Hypothalamus (tissue), 51 donors: ENCODE data around the gene GTF3C5.
A peak's percentile ranks its signal among the peaks of the same experiment; 100 is the strongest.
"Not testable (repeated sequence)": the region's sequence is repeated elsewhere in the genome, so short reads cannot be mapped to it uniquely, and the experiment has no call there.

Source experiments
- DNase-seq, 51 donors: peaks; one replicate each; lab custom pipeline; 2025; lab: John Stamatoyannopoulos, UW

The GTF3C5 gene

GRCh38 chr9:133086894-133087293 lies 56.1 kb downstream of the GTF3C5 start:
- no peak for DNase-seq

- no peak for DNase-seq
Observed at GRCh38 chr9:133087429-133088145, 56.8 kb downstream of the GTF3C5 start.

- no peak for DNase-seq
Observed at GRCh38 chr9:133088146-133088750, 57.5 kb downstream of the GTF3C5 start.

GRCh38 chr9:133088756-133089155 lies 58.0 kb downstream of the GTF3C5 start:
- no peak for DNase-seq

GRCh38 chr9:133089271-133089671 lies 58.5 kb downstream of the GTF3C5 start:
- DNase-seq: no peak

GRCh38 chr9:133090187-133090586 lies 59.4 kb downstream of the GTF3C5 start:
- DNase-seq: no peak

GRCh38 chr9:133090752-133091385 lies 60.1 kb downstream of the GTF3C5 start:
- no peak for DNase-seq

GRCh38 chr9:133094351-133094750 lies 63.6 kb downstream of the GTF3C5 start:
- DNase-seq: not testable (repeated sequence)

- DNase-seq: no peak
Observed at GRCh38 chr9:133094842-133095393, 64.1 kb downstream of the GTF3C5 start.

- no peak for DNase-seq
Observed at GRCh38 chr9:133098104-133098754, 67.4 kb downstream of the GTF3C5 start.

- no peak for DNase-seq
Observed at GRCh38 chr9:133098871-133099270, 68.1 kb downstream of the GTF3C5 start.

- no peak for DNase-seq
Observed at GRCh38 chr9:133099726-133100505, 69.1 kb downstream of the GTF3C5 start.

- DNase-seq: no peak
Observed at GRCh38 chr9:133100506-133101355, 69.9 kb downstream of the GTF3C5 start.

- no peak for DNase-seq
Observed at GRCh38 chr9:133101356-133102189, 70.8 kb downstream of the GTF3C5 start.

- DNase-seq: no peak
Observed at GRCh38 chr9:133102190-133103021, 71.6 kb downstream of the GTF3C5 start.

- peak in 40 of 51 donors; percentile 21 to 85 (median 64) for DNase-seq
Observed at GRCh38 chr9:133103183-133103986, 72.6 kb downstream of the GTF3C5 start.
